Stimulated activated CD4-positive, alpha-beta T cell treated with anti-CD3 and anti-CD28 coated beads, Interleukin-2, amount 100 ng/mL, for 24 hours (primary cell): ENCODE measurements around the gene COMP.
"Not testable (repeated sequence)": the region's sequence is repeated elsewhere in the genome, so short reads cannot be mapped to it uniquely, and the experiment has no call there.

ENCODE experiments used
- DNase-seq, 2 donors: peaks; one replicate each; pipeline ENCODE4 v3.0.0-alpha.2; 2020

The COMP gene

DNA sequence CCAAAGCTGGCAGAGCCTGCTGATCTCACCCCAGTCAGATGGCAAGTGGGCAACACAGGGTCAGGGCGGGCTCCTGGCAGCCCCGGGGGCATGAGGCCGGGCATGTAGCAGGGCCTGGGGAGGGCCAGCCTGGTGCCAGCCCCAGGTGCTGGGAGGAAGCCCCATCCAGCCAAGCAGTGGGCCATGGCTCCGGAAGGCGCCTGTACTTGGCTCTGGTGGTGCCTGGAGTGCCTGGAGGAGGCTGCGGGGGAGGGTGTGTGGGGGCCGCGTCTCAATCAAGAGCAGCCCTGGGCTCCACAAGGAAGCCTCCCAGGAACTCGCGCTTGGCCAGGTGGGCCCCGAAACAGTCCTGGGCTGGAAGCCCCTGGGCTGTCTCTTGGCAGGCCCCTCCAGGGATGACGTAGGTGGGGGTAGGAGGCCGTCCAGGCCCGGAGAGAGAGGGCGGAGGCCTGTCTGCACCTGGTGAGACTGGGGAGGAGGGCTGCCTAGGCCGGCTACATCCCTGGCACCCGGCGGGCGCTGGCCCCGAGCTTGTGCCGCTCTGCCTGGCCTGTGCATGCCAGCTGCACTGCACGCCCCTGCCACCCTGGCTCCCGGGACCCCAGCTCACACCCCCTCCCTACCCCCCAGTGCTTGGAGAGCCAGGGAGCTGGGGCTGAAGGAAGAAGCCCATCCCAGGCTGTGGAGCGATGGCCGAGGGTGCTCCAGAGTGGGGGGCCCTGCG, 45.9 kb downstream of the COMP start:
- DNase-seq = no peak

DNA sequence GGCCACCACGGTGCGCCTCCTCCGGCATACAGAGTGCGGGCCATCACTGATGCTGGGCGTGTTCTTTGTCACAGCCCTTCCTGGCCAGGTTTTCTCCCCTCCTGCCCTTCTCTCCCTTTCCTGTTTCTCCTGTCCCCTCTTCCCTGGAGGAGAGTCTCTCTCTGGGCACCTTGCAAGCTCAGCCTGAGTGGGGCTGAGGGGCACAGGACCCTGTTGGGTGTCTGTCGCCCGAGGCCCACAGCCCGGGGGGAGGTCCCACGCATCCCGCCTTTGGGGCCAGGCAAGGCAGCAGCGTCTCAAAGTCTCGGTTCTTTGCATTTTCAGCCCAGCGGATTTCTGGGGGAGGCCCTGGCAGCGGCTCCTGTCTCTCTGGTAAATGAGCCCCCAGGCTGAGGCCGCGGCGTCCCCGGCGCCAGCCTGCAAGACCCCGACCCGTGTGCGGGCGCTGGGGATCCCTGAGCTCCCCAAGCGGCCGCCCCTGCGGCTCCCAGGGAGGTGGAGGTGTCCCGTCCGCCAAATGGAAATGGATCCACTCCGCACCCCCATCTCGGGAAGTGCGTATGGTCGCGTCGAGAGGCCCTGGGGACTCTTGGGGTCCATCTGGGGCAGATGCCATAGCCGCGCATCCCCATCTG, 47.2 kb downstream of the COMP start:
- no peak for DNase-seq

DNA sequence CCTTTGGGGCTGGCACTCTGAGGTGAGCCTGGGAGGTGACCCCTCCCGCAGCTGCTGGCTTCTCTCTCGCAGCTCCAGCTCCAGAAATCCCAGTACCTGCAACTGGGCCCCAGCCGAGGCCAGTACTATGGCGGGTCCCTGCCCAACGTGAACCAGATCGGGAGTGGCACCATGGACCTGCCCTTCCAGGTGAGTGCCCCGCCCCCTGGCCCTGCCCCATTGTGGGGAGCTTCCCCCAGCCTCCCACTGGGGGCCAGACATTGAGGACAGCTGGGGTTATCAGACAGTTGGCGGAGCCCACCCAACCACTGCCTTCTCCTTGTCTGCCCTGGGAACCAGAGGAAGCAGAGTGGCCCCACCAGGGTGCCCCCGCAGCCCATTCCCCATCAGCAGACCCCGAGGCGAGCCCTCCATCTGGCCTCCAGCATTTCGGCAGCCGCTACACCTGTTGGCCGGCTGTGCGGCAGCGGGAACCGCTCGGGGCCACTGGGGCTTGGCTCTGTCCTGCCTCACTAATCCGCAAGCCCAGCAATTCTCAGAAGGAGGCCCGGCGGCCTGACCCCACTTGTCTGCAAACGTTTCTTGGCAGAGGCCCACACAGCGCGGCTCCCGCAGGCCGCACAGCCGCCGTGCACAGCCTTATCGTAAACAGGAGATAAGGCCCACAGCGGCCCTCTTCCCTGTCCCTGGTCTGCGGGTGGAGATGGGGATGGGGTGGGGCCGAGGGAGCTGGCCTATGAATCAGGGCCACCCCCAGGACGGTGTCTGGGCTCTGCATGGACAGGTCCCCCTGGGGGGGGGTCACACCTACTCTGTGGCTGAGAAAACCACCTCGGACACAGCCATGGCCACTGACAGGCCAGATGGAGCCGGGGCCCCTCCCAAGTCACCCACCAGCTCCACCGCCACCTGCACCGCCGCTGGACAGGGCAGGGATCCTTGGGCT, 48.0 kb downstream of the COMP start:
- DNase-seq = no peak

DNA sequence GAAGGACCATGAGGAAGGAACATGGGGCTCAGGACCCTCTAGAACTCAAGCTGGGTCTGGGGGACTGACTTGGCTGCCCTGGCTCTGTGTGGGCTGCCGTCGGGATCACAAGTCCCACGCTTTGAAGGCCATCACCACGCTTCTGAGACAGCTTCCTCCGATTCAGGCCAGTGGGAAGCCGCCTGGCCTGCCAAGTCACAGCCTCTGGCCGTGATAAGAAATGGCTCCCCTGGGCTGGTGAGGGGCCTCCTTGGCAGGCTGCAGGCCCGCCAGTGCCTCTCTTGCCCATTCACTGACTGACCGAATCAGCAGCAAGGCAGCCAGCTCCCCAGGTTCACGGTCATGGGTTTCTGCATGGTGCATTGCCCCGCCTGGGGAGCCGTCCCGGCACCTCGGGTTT, 48.8 kb downstream of the COMP start:
- no peak for DNase-seq

DNA sequence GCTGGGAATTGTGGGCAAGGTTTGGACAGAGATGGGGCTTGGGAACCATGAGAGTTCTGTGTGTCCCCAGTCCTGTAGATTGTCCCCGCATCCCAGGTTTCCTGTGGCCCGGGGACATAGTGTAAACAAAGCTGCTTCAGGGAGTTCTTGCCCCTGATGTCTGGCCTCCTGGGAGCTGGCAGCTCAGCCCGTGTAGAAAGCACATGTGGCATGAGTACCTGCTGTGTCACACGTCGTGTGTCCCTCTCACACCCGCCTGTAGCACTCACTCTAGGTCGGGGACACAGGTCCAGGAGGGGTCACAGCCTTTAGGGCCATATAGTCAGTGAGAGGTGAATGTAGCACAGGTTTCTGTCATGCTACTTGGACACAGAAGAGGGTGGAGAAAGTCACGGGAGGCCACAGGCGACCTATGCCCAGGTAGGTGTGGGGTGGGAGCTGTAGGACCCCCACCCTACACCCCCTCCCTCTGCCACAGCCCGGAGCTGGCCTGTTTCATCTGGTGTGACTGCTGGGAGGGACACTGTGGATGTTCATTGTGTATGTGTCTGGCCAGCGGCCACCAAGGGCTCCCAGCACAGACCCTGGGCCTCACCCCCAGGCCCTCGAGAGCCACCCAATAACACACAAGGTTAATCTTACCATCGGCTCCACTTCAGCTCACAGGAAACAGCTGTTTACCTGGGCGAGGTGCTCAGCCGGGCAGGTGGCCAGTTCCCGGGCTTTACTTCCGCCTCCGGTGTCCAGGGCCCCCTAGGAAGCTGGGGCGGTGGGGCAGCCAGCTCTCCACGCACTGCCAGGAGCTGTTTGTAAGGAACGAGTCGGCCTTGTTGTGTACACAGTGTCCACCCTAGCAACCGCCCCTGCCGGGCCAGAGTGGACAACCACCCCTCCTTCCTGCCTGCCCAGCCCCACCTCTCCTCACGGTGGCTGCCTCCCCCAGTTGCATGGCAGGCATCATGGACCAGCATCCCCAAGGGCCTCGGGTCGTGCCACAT, 49.7 kb downstream of the COMP start:
- DNase-seq = no peak

DNA sequence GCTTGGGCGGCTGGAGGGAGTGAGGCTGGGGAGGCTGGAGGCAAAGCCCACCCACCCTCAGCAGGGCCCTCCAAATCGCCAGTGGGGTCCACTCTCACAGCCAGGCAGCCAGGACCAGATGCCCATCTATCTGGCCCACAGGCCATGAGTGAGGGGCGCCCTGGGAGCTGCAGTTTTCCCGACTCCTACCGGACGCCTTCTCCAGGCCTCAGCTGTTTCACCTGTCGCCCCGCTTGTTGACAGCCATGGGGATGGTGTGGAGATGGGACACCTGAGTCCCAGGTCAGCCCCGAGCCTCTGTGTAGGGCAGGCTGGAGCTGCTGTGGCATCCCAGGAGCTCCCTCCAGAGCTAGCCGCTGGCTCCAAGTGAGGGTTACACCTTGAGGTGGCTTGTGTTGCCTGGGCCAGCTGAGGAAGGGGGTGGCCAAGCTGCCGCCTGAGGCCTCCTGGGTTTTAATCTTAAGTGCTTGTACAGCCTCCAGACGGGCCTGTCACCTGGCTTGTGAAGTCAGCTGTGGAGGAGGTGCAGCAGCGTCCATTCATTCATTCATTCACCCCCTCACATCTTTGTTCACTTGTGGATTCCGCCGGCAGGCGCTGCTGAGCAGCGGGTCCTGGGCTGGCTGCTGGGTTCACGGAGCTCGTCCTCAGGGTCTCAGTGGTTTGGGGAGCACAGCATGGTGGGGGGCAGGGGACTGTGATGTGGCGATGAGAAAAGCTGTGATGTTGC, 52.0 kb downstream of the COMP start:
- no peak for DNase-seq

DNA sequence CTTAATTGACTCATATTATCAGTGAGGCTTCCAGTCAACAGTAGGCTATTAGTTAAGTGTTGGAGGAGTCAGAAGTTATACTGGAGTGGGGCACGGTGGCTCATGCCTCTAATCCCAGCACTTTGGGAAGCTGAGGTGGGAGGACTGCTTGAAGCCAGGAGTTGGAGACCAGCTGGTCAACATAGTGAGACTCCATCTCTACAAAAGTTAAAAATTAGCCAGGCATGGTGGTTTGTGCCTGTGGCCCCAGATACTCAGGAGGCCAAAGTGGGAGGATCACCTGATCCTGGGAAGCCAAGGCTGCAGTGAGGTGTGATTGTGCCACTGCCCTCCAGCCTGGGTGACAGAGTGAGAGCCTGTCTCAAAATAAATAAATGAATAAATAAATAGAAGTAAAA, 53.2 kb downstream of the COMP start:
- DNase-seq = no peak

DNA sequence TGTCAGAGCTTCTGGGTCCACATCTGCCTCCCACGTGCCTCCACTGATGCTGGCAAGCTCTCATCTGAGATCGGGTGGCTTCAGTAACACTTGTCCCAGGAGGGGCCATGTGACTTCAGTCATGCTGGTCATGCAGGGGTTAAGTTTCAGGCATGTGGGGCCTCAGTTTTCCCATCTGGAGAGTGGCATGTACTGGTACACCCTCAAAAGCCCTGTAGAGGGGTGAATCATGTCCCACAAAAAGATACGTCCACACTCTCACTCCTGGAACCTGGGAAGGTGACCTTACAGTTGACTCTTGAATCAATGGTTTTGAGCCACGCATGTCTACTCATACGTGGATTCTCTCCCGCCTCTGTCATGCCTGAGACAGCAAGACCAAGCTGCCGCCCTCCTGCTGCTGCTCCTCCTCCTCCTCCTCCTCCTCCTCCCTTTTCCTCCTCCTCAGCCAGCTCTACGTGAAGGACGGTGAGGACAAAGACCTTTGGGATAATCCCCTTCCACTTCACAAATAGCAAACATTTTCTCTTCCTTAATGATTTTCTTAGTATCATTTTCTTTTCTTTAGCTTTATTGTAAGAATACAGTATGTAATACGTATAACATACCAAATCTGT, 53.7 kb downstream of the COMP start:
- no peak for DNase-seq

DNA sequence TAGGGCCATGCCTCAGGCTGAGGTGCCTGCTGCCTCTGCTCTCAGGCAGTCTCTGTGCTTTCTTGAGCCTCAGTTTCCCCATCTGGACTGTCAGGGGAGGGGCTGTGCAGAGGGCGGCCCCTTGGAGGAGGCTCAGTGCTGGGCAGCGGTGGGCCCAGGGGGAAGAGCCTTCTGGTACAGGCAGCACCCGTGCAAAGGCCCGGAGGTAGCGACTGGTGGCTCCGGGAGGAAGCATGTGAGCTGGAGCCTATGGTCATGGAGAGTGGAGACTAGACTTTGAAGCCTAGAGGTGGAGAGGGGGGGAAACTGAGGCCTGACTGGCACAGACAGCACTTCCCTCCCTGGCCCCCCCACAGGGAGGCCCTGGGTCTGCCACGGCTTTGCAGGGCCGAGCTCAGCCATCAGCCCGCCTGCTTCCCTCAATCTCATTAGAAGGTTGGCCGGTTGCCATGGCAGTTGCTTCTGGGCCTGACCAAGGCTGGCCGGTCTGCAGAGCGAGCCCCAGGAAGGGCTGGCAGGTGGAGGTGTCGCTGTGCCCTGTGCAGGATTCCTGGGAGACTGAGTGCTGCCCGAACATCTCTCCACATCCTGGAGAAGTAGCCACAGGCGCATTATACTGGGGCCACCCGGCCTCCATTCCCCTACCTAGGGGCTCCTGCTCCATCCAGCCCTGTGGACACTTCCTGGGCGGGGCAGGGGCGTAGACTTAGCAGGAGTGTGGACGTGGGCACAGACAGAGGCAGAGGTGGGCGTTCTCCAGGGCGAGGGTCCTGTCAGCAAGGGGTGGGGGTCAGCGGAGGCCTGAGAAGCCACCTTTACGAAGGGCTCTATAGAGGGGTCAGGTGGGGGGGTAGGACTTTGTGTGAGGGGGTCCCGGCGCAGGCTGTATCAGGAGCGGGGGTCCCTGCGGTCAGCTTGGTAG, 54.4 kb downstream of the COMP start:
- no peak for DNase-seq

DNA sequence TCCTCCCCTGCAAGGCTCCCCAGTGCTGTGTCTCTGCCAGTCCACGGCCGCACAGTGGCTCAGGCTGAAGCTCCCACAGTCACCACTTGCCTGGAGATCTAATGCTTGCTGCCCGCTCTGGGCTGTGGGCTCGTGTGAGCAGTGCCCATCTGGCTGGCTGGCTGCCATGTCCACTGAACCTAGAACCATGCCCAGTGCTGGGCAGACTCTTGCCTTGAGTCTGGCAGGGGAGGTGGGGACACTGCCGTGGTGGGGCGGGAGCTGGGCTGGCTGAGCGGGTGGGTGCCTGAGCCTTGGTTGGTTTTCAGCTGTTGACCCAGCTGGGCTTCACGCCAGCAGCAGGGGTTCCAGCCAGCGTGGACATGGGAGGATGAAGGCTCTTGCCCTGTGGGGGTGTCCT, 55.4 kb downstream of the COMP start:
- no peak for DNase-seq

DNA sequence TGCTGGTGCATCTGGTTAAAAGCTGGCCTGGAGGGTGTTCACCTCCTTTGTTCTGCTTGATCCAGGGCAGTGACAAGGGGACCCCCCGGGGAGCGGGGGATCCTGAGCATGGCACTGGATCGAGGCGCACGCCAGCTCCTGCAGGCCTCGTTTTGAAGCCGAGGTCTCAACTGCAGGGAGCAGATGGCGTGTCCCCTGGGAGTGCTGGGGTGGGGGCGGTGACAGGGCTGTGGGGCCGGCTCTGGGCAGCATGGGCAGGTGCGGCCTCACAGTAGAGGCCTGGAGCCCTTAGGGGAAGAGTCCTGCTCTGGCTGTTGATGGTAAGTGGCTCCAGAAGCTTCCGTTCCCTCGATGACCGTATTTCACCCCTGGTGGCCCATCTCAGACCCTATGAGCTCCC, 55.8 kb downstream of the COMP start:
- DNase-seq = no peak

DNA sequence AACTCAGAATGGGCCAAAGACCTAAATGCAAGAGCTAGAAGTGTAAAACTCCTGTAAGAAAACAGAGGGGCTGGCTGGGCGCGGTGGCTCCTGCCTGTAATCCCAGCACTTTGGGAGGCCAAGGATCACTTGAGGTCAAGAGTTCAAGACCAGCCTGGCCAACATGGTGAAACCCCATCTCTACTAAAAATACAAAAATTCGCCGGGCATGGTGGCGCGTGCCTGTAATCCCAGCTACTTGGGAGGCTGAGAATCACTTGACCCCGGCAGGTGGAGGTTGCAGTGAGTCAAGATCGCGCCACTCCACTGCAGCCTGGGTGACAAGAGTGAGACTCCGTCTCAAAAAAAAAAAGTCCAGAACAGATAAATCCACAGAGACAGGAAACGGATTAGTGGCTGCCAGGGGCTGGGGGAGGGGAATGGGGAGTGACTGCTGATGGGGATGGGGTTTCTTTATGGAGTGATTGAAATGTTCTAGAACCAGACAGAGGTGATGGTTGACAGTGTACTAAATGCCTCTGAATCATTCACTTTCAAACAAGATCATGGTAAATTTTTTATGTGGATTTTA, 57.3 kb downstream of the COMP start:
- not testable (repeated sequence) for DNase-seq

DNA sequence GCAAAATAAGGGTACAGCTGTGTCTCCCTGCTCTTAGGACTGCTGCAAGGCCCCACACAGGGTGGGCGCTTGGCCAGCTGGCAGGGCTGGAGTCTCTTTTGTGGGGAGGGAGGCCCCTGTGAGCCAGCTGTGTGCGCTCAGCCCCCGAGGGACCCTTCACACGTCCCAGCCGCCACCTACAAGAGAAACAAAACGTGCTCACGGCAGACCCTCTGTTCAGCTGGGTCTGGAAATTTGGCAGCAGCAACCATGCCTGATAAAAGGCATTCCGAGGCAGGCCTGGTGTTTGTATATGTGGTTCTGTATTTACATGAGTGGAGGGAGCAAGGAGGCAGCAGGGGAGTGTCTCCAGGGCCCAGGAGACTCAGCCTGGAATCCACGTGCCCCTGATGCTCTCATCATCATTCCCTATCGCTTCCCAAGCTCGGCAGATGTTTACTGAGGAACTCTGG, 57.9 kb downstream of the COMP start:
- DNase-seq = no peak
